Endodermal cell (in vitro differentiated cells): ENCODE data around the gene SGMS2. TPM values are rescaled to one million over a fixed set of nuclear protein-coding genes. Genes with fewer than 3 reads are reported as not detected.

Experiments used
- DNase-seq: peaks from one replicate; pipeline ENCODE4 v3.0.0-alpha.2; 2017
- H3K27ac ChIP-seq: 2 replicates; pipeline ENCODE4 v1.5.1; 2013; ENCODE audit warnings: mild to moderate bottlenecking, low read depth, low read length, moderate library complexity
- H3K27me3 ChIP-seq: 2 replicates; pipeline ENCODE4 v1.6.1; 2013; ENCODE audit warnings: mild to moderate bottlenecking, low read length, moderate library complexity; ENCODE audit not compliant: insufficient read depth, control insufficient read depth, poor library complexity, severe bottlenecking
- H3K36me3 ChIP-seq: 2 replicates; pipeline ENCODE4 v1.7.0; 2013; ENCODE audit warnings: mild to moderate bottlenecking, low read length, moderate library complexity; ENCODE audit not compliant: control insufficient read depth, insufficient read depth
- H3K4me1 ChIP-seq: one replicate; pipeline ENCODE4 v1.7.0; 2013; ENCODE audit warnings: low read length; ENCODE audit not compliant: control insufficient read depth, insufficient read depth
- H3K4me3 ChIP-seq: 2 replicates; pipeline ENCODE4 v1.5.1; 2013; ENCODE audit warnings: mild to moderate bottlenecking, low read length, moderate library complexity
- H3K9ac ChIP-seq: 2 replicates; pipeline ENCODE4 v1.6.1; 2013; ENCODE audit warnings: mild to moderate bottlenecking, low read length, moderate library complexity; ENCODE audit not compliant: poor library complexity, severe bottlenecking; ENCODE audit errors: extremely low read depth
- H3K9me3 ChIP-seq: 2 replicates; pipeline ENCODE4 v1.6.1; 2013; ENCODE audit warnings: mild to moderate bottlenecking, low read length, moderate library complexity; ENCODE audit not compliant: control insufficient read depth
- H3K27ac Mint-ChIP-seq: 2 replicates; pipeline ENCODE4 v1.8.0; 2020; ENCODE audit warnings: mixed read lengths
- H3K27me3 Mint-ChIP-seq: 2 replicates; pipeline ENCODE4 v1.8.0; 2021; ENCODE audit warnings: mild to moderate bottlenecking, mixed read lengths; ENCODE audit not compliant: insufficient read depth
- H3K36me3 Mint-ChIP-seq: 2 replicates; pipeline ENCODE4 v1.8.0; 2020; ENCODE audit warnings: low read depth, mixed read lengths
- H3K4me1 Mint-ChIP-seq: 2 replicates; pipeline ENCODE4 v1.8.0; 2020; ENCODE audit warnings: mixed read lengths
- H3K4me3 Mint-ChIP-seq: 2 replicates; pipeline ENCODE4 v1.8.0; 2020; ENCODE audit warnings: mild to moderate bottlenecking, moderate library complexity, mixed read lengths
- H3K9me3 Mint-ChIP-seq: 2 replicates; pipeline ENCODE4 v1.8.0; 2020; ENCODE audit warnings: mild to moderate bottlenecking, mixed read lengths
- WGBS, 2 experiments: methylation state at CpG; one replicate each; pipeline versions ENCODE4 v1.1.5 to v1.1.7; 2013; ENCODE audit warnings: missing lambda C conversion rate in 2 of 2, mixed read lengths in 1 of 2; ENCODE audit not compliant: insufficient coverage in 1 of 2, insufficient read length in 1 of 2; 5-methylcytosine and 5-hydroxymethylcytosine counted together
- total RNA-seq, 2 donors: library from RNA; stranded (reverse); fragmentation: NEBNext Ultra II Directional in 1 of 2; extraction: Animal tissue kit (Norgen Biotek cat#: 25700) in 1 of 2; gene quantifications; 2 replicates in 1 of 2; 3 replicates in 1 of 2; pipeline ENCODE4 v1.2.1, GENCODE V29; 2021
- TF ChIP-seq, protein P1 (sequence below): fragments of 200-600 bp; sonication (generic); conservative IDR thresholded peaks from 2 replicates; pipeline ENCODE4 v1.5.0; 2021; ENCODE audit warnings: antibody characterized with exemption, mild to moderate bottlenecking

SGMS2 gene
- total RNA-seq, 2 donors from 2014 or later = 0.11 to 0.62 TPM

DNA sequence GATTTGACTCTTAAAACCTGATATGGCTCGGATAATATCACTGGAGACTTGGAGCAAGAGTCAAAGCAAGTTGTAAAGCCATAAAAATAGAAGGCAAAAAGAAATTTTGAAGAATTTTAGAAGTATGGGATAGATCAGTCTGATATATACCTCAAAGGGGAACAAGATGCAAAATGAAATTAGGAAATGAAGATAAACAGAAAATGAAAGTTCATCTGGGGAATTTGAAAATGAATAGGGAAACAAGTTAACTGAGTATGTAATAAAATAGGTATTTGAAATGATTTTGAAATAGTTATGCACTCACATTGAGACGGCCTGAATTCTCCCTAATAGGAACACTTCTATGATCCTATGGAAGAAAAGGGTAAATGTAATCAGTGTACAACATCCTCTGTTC, 112.3 kb downstream of the SGMS2 start:
- Mint-ChIP-seq H3K36me3 (no peaks in the 10 kb centered on the region), H3K27me3 (peaks cover 23% of the 10 kb centered on the region), H3K4me1 (peaks cover 2% of the 10 kb centered on the region), H3K27ac (no peak overlapping the region), H3K9me3 (no peaks in the 10 kb centered on the region), H3K4me3 (no peak overlapping the region)
- DNase-seq = no peak
- WGBS, 2 experiments = 85 to 87% methylated on average over 1 to 2 of the region's 2 CpGs
- TF ChIP-seq, protein P1, sequence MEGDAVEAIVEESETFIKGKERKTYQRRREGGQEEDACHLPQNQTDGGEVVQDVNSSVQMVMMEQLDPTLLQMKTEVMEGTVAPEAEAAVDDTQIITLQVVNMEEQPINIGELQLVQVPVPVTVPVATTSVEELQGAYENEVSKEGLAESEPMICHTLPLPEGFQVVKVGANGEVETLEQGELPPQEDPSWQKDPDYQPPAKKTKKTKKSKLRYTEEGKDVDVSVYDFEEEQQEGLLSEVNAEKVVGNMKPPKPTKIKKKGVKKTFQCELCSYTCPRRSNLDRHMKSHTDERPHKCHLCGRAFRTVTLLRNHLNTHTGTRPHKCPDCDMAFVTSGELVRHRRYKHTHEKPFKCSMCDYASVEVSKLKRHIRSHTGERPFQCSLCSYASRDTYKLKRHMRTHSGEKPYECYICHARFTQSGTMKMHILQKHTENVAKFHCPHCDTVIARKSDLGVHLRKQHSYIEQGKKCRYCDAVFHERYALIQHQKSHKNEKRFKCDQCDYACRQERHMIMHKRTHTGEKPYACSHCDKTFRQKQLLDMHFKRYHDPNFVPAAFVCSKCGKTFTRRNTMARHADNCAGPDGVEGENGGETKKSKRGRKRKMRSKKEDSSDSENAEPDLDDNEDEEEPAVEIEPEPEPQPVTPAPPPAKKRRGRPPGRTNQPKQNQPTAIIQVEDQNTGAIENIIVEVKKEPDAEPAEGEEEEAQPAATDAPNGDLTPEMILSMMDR = no peak
- Histone ChIP-seq H3K9me3 (no peaks in the 10 kb centered on the region), H3K36me3 (no peaks in the 10 kb centered on the region), H3K4me1 (no peaks in the 10 kb centered on the region), H3K9ac (no peak overlapping the region), H3K4me3 (no peak overlapping the region), H3K27me3 (peaks cover 16% of the 10 kb centered on the region), H3K27ac (no peak overlapping the region)

DNA sequence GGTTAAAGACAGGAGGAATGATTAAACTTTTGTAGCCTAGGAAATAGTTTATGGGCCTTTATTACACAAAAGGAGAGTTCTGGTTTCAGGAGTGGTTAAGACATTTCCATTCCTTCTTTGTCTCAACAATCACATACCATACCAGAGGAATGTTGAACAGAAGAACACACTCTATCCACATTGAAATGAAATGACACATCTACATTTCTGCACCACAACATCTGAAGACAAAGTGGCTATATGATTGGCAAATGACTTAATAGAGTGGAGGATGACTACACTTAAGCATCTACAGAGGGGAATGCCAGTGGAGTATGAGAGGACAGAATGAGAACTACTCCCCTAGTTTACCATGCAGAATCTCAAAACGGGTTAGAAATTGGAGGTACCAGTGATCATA, 114.6 kb downstream of the SGMS2 start:
- H3K9me3 Mint-ChIP-seq = no peaks in the 10 kb centered on the region

DNA sequence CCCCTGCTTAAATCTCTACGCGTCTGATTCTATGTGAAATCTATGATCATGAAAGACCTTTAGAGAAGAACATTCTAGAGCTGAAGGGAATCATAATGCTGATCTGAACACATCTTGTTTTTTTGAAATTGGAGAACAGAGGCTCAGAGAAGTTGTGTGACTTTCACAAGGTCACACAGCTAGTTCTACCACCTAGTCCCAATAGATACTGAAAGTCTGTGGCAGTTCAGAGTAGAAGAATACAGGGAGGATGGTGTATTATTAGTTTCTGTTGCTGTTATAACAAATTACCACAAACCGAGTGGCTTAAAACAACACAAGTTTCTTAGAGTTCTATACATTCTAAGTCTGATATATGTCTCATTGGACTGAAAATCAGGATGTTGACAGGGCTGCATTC, 121.1 kb downstream of the SGMS2 start:
- H3K4me3 ChIP-seq = no peak overlapping the region
- H3K27ac ChIP-seq = no peak overlapping the region
- DNase-seq = no peak
- no peaks in the 10 kb centered on the region for H3K4me1 Mint-ChIP-seq
- no peak overlapping the region for H3K4me3 Mint-ChIP-seq
- no peaks in the 10 kb centered on the region for H3K27me3 Mint-ChIP-seq
- H3K36me3 Mint-ChIP-seq = no peaks in the 10 kb centered on the region
- H3K27ac Mint-ChIP-seq = no peak overlapping the region
- H3K27me3 ChIP-seq = no peaks in the 10 kb centered on the region
- TF ChIP-seq, protein P1 = no peak
- H3K9ac ChIP-seq = no peak overlapping the region
- no peaks in the 10 kb centered on the region for H3K9me3 Mint-ChIP-seq
- WGBS, 2 experiments = 90 to 100% methylated on average over 3 of the region's 3 CpGs
- H3K36me3 ChIP-seq = no peaks in the 10 kb centered on the region
- no peaks in the 10 kb centered on the region for H3K4me1 ChIP-seq
- H3K9me3 ChIP-seq = no peaks in the 10 kb centered on the region

More for the DNA sequence above, 114.6 kb downstream of the SGMS2 start:
- Histone ChIP-seq H3K27ac (no peak overlapping the region), H3K4me1 (no peaks in the 10 kb centered on the region), H3K36me3 (no peaks in the 10 kb centered on the region), H3K27me3 (no peaks in the 10 kb centered on the region), H3K9ac (no peak overlapping the region), H3K9me3 (no peaks in the 10 kb centered on the region), H3K4me3 (no peak overlapping the region)
- Mint-ChIP-seq H3K36me3 (no peaks in the 10 kb centered on the region), H3K27ac (no peak overlapping the region), H3K27me3 (peaks cover 3% of the 10 kb centered on the region), H3K4me3 (no peak overlapping the region), H3K4me1 (no peaks in the 10 kb centered on the region)
- TF ChIP-seq, protein P1 = no peak
- DNase-seq = no peak
- WGBS, 2 experiments = 94% methylated on average over 1 of the region's 1 CpG; no CpG with 5 or more reads in 1 of the 2 experiments
